Stimulated activated naive B cell treated with anti-CD40 and anti-IgM and Interleukin-4, amounts not matched to agents 10 μg/mL and 1 μg/mL and 100 μg/mL, for 72 hours (primary cell): Measurements from ENCODE around the gene PCYT1A.

ENCODE experiments used
- ATAC-seq, 2 donors: fragments of 150-1000 bp; cut with Tn5 transposase; replicated peaks; 2 replicates each; pipeline ENCODE4 v1.10.0; 2021; ENCODE audit warnings: moderate library complexity in 1 of 2
- DNase-seq: peaks from one replicate; pipeline ENCODE4 v3.0.0; 2021
- H3K27ac Mint-ChIP-seq: one replicate; pipeline ENCODE4 v1.8.0; 2022; ENCODE audit warnings: mild to moderate bottlenecking, mixed read lengths
- H3K27me3 Mint-ChIP-seq, 2 donors: one replicate each; pipeline ENCODE4 v1.8.0; 2022; ENCODE audit warnings: mixed read lengths in 2 of 2
- H3K36me3 Mint-ChIP-seq, 2 donors: one replicate each; pipeline ENCODE4 v1.8.0; 2022; ENCODE audit warnings: mixed read lengths in 2 of 2, mild to moderate bottlenecking in 1 of 2
- H3K4me1 Mint-ChIP-seq, 2 donors: one replicate each; pipeline ENCODE4 v1.8.0; 2022; ENCODE audit warnings: mixed read lengths in 2 of 2, mild to moderate bottlenecking in 1 of 2
- H3K4me3 Mint-ChIP-seq, 2 donors: one replicate each; pipeline ENCODE4 v1.8.0; 2022; ENCODE audit warnings: mild to moderate bottlenecking in 2 of 2, mixed read lengths in 2 of 2, moderate library complexity in 1 of 2
- H3K9me3 Mint-ChIP-seq, 2 donors: one replicate each; pipeline ENCODE4 v1.8.0; 2022; ENCODE audit warnings: mixed read lengths in 2 of 2, mild to moderate bottlenecking in 1 of 2

PCYT1A gene

GRCh38 chr3:196237203-196237602 is 50.3 kb downstream of the PCYT1A start:
- peaks cover 18 to 60% of the 10 kb centered on the region in 2 donors for H3K36me3 Mint-ChIP-seq

GRCh38 chr3:196236223-196236622 is 51.3 kb downstream of the PCYT1A start:
- DNase-seq (no peak), ATAC-seq (no peak)
- Mint-ChIP-seq H3K27me3 (no peaks in the 10 kb centered on the region), H3K36me3 (peaks cover 16 to 58% of the 10 kb centered on the region in 2 donors), H3K4me3 (no peak overlapping the region), H3K4me1 (peaks cover 15 to 24% of the 10 kb centered on the region in 2 donors), H3K9me3 (no peaks in the 10 kb centered on the region), H3K27ac (no peak overlapping the region)

More at GRCh38 chr3:196237203-196237602, 50.3 kb downstream of the PCYT1A start:
- H3K9me3 Mint-ChIP-seq, result no peaks in the 10 kb centered on the region
- H3K27me3 Mint-ChIP-seq, result no peaks in the 10 kb centered on the region
- peaks cover 13 to 18% of the 10 kb centered on the region in 2 donors for H3K4me1 Mint-ChIP-seq
- ATAC-seq (peak in 1 of 2 donors; percentile 16), DNase-seq (no peak)
- H3K27ac Mint-ChIP-seq, result peak overlapping the region; percentile 85
- H3K4me3 Mint-ChIP-seq, result no peak overlapping the region

GRCh38 chr3:196235452-196236122 is 51.9 kb downstream of the PCYT1A start:
- ATAC-seq (no peak), DNase-seq (no peak)
- Mint-ChIP-seq H3K4me3 (no peak overlapping the region), H3K27ac (peak overlapping the region; percentile 20), H3K4me1 (peaks cover 16 to 24% of the 10 kb centered on the region in 2 donors), H3K9me3 (no peaks in the 10 kb centered on the region), H3K27me3 (no peaks in the 10 kb centered on the region), H3K36me3 (peaks cover 16 to 57% of the 10 kb centered on the region in 2 donors)

GRCh38 chr3:196232882-196233251 is 54.7 kb downstream of the PCYT1A start:
- Mint-ChIP-seq H3K36me3 (peaks cover 11 to 43% of the 10 kb centered on the region in 2 donors), H3K4me1 (peaks cover 16 to 24% of the 10 kb centered on the region in 2 donors), H3K27ac (no peak overlapping the region), H3K27me3 (no peaks in the 10 kb centered on the region), H3K4me3 (no peak overlapping the region), H3K9me3 (no peaks in the 10 kb centered on the region)
- ATAC-seq (peak; percentile 27 to 57), DNase-seq (no peak)

- ATAC-seq (peak; percentile 91 to 95), DNase-seq (no peak)
- Mint-ChIP-seq H3K27me3 (no peaks in the 10 kb centered on the region), H3K27ac (no peak overlapping the region), H3K36me3 (peaks cover 10 to 39% of the 10 kb centered on the region in 2 donors), H3K9me3 (no peaks in the 10 kb centered on the region), H3K4me1 (peaks cover 15 to 22% of the 10 kb centered on the region in 2 donors), H3K4me3 (no peak overlapping the region)
Measured at GRCh38 chr3:196232154-196232881, 55.2 kb downstream of the PCYT1A start.

GRCh38 chr3:196227629-196228493 is 59.7 kb downstream of the PCYT1A start:
- H3K9me3 Mint-ChIP-seq, result no peaks in the 10 kb centered on the region
- H3K4me3 Mint-ChIP-seq, result no peak overlapping the region
- no peak for ATAC-seq
- H3K4me1 Mint-ChIP-seq, result peaks cover 9 to 13% of the 10 kb centered on the region in 2 donors
- peaks cover 5 to 11% of the 10 kb centered on the region in 2 donors for H3K36me3 Mint-ChIP-seq
- DNase-seq, result no peak
- H3K27me3 Mint-ChIP-seq, result no peaks in the 10 kb centered on the region
- peak overlapping the region; percentile 85 for H3K27ac Mint-ChIP-seq

GRCh38 chr3:196227121-196227561 is 60.4 kb downstream of the PCYT1A start:
- H3K36me3 Mint-ChIP-seq, result peaks cover 3% of the 10 kb centered on the region in 2 donors
- H3K4me1 Mint-ChIP-seq, result peaks cover 3 to 5% of the 10 kb centered on the region in 2 donors
- H3K27ac Mint-ChIP-seq, result no peak overlapping the region
- ATAC-seq, result no peak
- H3K4me3 Mint-ChIP-seq, result no peak overlapping the region
- H3K9me3 Mint-ChIP-seq, result no peaks in the 10 kb centered on the region
- no peaks in the 10 kb centered on the region for H3K27me3 Mint-ChIP-seq
- no peak for DNase-seq

- Mint-ChIP-seq H3K27ac (no peak overlapping the region), H3K4me1 (no peaks in the 10 kb centered on the region)
Measured at GRCh38 chr3:196225763-196226364, 61.7 kb downstream of the PCYT1A start.

GRCh38 chr3:196225086-196225485 is 62.4 kb downstream of the PCYT1A start:
- peaks cover 3% of the 10 kb centered on the region in 2 donors for H3K36me3 Mint-ChIP-seq
- H3K27ac Mint-ChIP-seq, result no peak overlapping the region
- no peaks in the 10 kb centered on the region for H3K27me3 Mint-ChIP-seq
- H3K4me3 Mint-ChIP-seq, result no peak overlapping the region
- no peak for DNase-seq
- peaks cover 0 to 3% of the 10 kb centered on the region in 2 donors for H3K4me1 Mint-ChIP-seq
- no peaks in the 10 kb centered on the region for H3K9me3 Mint-ChIP-seq
- no peak for ATAC-seq

More at GRCh38 chr3:196225763-196226364, 61.7 kb downstream of the PCYT1A start:
- no peak for ATAC-seq
- H3K4me3 Mint-ChIP-seq, result no peak overlapping the region
- no peaks in the 10 kb centered on the region for H3K9me3 Mint-ChIP-seq
- peaks cover 3% of the 10 kb centered on the region in 2 donors for H3K36me3 Mint-ChIP-seq
- no peak for DNase-seq
- no peaks in the 10 kb centered on the region for H3K27me3 Mint-ChIP-seq

- H3K9me3 Mint-ChIP-seq, result no peaks in the 10 kb centered on the region
- H3K4me1 Mint-ChIP-seq, result peaks cover 8 to 16% of the 10 kb centered on the region in 2 donors
- DNase-seq, result no peak
- no peaks in the 10 kb centered on the region for H3K27me3 Mint-ChIP-seq
- H3K4me3 Mint-ChIP-seq, result no peak overlapping the region
- ATAC-seq, result no peak
- H3K27ac Mint-ChIP-seq, result no peak overlapping the region
- H3K36me3 Mint-ChIP-seq, result peaks cover 0 to 3% of the 10 kb centered on the region in 2 donors
Measured at GRCh38 chr3:196222876-196223595, 64.5 kb downstream of the PCYT1A start.

GRCh38 chr3:196220991-196221390 is 66.5 kb downstream of the PCYT1A start:
- H3K36me3 Mint-ChIP-seq, result no peaks in the 10 kb centered on the region
- ATAC-seq, result no peak
- H3K4me3 Mint-ChIP-seq, result no peak overlapping the region

GRCh38 chr3:196220587-196220986 is 66.9 kb downstream of the PCYT1A start:
- no peaks in the 10 kb centered on the region for H3K9me3 Mint-ChIP-seq
- ATAC-seq, result no peak
- H3K36me3 Mint-ChIP-seq, result no peaks in the 10 kb centered on the region
- H3K27ac Mint-ChIP-seq, result peak overlapping the region; percentile 37
- no peak for DNase-seq
- H3K4me3 Mint-ChIP-seq, result no peak overlapping the region
- peaks cover 11 to 22% of the 10 kb centered on the region in 2 donors for H3K4me1 Mint-ChIP-seq
- no peaks in the 10 kb centered on the region for H3K27me3 Mint-ChIP-seq

More at GRCh38 chr3:196220991-196221390, 66.5 kb downstream of the PCYT1A start:
- H3K27me3 Mint-ChIP-seq, result no peaks in the 10 kb centered on the region
- H3K4me1 Mint-ChIP-seq, result peaks cover 11 to 22% of the 10 kb centered on the region in 2 donors
- no peak for DNase-seq
- H3K27ac Mint-ChIP-seq, result no peak overlapping the region
- no peaks in the 10 kb centered on the region for H3K9me3 Mint-ChIP-seq

- Mint-ChIP-seq H3K9me3 (no peaks in the 10 kb centered on the region), H3K4me1 (peaks cover 11 to 22% of the 10 kb centered on the region in 2 donors), H3K36me3 (no peaks in the 10 kb centered on the region), H3K27ac (no peak overlapping the region), H3K27me3 (no peaks in the 10 kb centered on the region), H3K4me3 (no peak overlapping the region)
- DNase-seq (no peak), ATAC-seq (no peak)
Measured at GRCh38 chr3:196219970-196220311, 67.6 kb downstream of the PCYT1A start.
